ENCODE measurements around the gene SEMA6C.

The SEMA6C gene

GRCh38 chr1:151176514-151177045 lies 30.1 kb upstream of the SEMA6C start:
- 95% methylated on average over 17 of the region's 17 CpGs for WGBS
- Histone ChIP-seq H3K27ac (ENCODE audit: low read depth, low read length) (no peak overlapping the region), H3K36me3 (ENCODE audit: insufficient read depth, low read length) (peaks cover 73% of the 10 kb centered on the region)

DNA sequence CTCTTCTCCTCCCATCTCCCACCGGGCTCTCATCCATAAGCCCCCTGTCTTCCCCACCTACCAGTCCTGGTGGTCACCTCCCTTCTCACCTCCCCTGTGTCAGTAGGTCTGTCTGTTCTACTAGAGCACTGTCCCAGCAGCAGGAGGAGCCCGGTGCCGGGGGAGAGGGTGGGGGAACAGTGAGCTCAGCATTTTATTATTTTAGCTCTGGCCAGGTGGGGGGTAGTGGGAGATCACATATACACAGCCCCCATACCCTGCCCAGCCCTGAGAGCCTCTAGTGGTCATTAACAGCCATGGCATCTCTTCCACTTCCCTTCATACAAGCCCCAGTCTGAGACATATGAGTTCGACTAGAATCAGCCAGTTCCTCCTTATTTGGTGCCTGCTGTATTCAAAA lies 29.4 kb upstream of the SEMA6C start, which contains the start of gene TMOD4:
Gene TMOD4 (minus strand): TSS at position 119 of the 400 bp plus-strand sequence. CDS start 1,106 bp downstream, outside the sequence.
- 93% methylated on average over 2 of the region's 4 CpGs for WGBS
- H3K27me3 ChIP-seq (ENCODE audit: insufficient read depth, low read length), result no peaks in the 10 kb centered on the region
- H3K4me3 ChIP-seq (ENCODE audit: low read length), result no peak within 1 kb of the TSS
- no peaks in the 10 kb centered on the region for H3K9me3 ChIP-seq (ENCODE audit: insufficient read depth, low read depth, low read length)
- H3K27ac ChIP-seq (ENCODE audit: low read depth, low read length), result no peak within 1 kb of the TSS
- no peak within 1 kb of the TSS for H3K9ac ChIP-seq (ENCODE audit: low read depth, low read length)
- peaks cover 66% of the 10 kb centered on the region for H3K36me3 ChIP-seq (ENCODE audit: insufficient read depth, low read length)
- H3K4me1 ChIP-seq (ENCODE audit: insufficient read depth, low read length), result no peaks in the 10 kb centered on the region

More at GRCh38 chr1:151176514-151177045, 30.1 kb upstream of the SEMA6C start:
- H3K9ac ChIP-seq (ENCODE audit: low read depth, low read length), result no peak overlapping the region
- no peaks in the 10 kb centered on the region for H3K9me3 ChIP-seq (ENCODE audit: insufficient read depth, low read depth, low read length)
- H3K27me3 ChIP-seq (ENCODE audit: insufficient read depth, low read length), result no peaks in the 10 kb centered on the region
- no peaks in the 10 kb centered on the region for H3K4me1 ChIP-seq (ENCODE audit: insufficient read depth, low read length)
- no peak overlapping the region for H3K4me3 ChIP-seq (ENCODE audit: low read length)

DNA sequence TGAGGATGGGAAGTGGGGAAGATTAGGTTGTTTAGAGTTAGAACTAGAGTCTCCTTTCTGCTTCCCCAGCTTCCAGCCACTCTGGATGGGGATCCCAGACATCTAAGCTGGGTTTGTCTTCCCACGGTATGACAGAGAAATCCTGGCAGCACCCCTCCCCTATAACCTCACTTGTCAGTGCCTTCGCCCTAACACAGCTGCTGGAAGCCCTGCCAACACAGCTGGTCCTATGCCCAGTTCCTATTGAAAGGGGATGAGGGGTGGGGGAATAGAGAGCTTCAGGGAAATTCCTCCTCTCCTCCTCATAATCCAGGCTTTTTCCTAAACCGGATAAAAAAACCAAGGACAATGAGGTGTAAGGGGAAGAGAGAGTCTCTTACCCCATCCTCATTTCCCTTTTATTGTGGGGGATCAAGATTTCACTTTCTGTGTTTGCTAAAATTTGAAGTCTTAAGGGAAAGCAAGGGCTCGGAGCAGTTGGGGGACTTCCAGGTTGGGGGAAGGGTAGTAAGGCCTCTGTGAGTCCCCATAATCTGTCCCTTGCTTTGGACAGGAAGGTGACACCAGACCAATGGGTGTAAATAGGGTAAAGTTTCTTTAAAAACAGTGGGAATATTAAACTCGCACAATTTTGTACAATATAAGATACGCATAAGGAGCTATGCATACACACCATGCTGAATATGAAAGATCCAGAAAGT lies 28.8 kb upstream of the SEMA6C start:
- Histone ChIP-seq H3K4me3 (ENCODE audit: low read length) (no peak overlapping the region), H3K9me3 (ENCODE audit: insufficient read depth, low read depth, low read length) (no peaks in the 10 kb centered on the region), H3K27ac (ENCODE audit: low read depth, low read length) (no peak overlapping the region), H3K9ac (ENCODE audit: low read depth, low read length) (no peak overlapping the region), H3K4me1 (ENCODE audit: insufficient read depth, low read length) (no peaks in the 10 kb centered on the region), H3K27me3 (ENCODE audit: insufficient read depth, low read length) (no peaks in the 10 kb centered on the region), H3K36me3 (ENCODE audit: insufficient read depth, low read length) (peaks cover 59% of the 10 kb centered on the region)
- 99% methylated on average over 4 of the region's 6 CpGs for WGBS

GRCh38 chr1:151171190-151171589 lies 24.8 kb upstream of the SEMA6C start:
- no peaks in the 10 kb centered on the region for H3K27me3 ChIP-seq (ENCODE audit: insufficient read depth, low read length)
- no peak overlapping the region for H3K27ac ChIP-seq (ENCODE audit: low read depth, low read length)
- no peaks in the 10 kb centered on the region; the same call in 1 of the 2 replicates for H3K4me1 ChIP-seq (ENCODE audit: insufficient read depth, low read length)
- H3K36me3 ChIP-seq (ENCODE audit: insufficient read depth, low read length), result peaks cover 46% of the 10 kb centered on the region
- WGBS, result 79% methylated on average over 5 of the region's 5 CpGs
- H3K4me3 ChIP-seq (ENCODE audit: low read length), result no peak overlapping the region
- H3K9ac ChIP-seq (ENCODE audit: low read depth, low read length), result no peak overlapping the region
- H3K9me3 ChIP-seq (ENCODE audit: insufficient read depth, low read depth, low read length), result no peaks in the 10 kb centered on the region

GRCh38 chr1:151167116-151167515 lies 20.7 kb upstream of the SEMA6C start:
- H3K4me3 ChIP-seq (ENCODE audit: low read length), result peak overlapping the region; percentile 87
- H3K9ac ChIP-seq (ENCODE audit: low read depth, low read length), result peak overlapping the region; percentile 85
- no peaks in the 10 kb centered on the region for H3K27me3 ChIP-seq (ENCODE audit: insufficient read depth, low read length)
- H3K9me3 ChIP-seq (ENCODE audit: insufficient read depth, low read depth, low read length), result no peaks in the 10 kb centered on the region
- H3K36me3 ChIP-seq (ENCODE audit: insufficient read depth, low read length), result peaks cover 26% of the 10 kb centered on the region
- peaks cover 3% of the 10 kb centered on the region; the same call in 1 of the 2 replicates for H3K4me1 ChIP-seq (ENCODE audit: insufficient read depth, low read length)
- no peak overlapping the region for H3K27ac ChIP-seq (ENCODE audit: low read depth, low read length)
- 96% methylated on average over 6 of the region's 6 CpGs for WGBS

- Histone ChIP-seq H3K27me3 (ENCODE audit: insufficient read depth, low read length) (no peaks in the 10 kb centered on the region), H3K9ac (ENCODE audit: low read depth, low read length) (peak overlapping the region; percentile 85), H3K9me3 (ENCODE audit: insufficient read depth, low read depth, low read length) (no peaks in the 10 kb centered on the region), H3K4me1 (ENCODE audit: insufficient read depth, low read length) (peaks cover 3% of the 10 kb centered on the region; the same call in 1 of the 2 replicates), H3K4me3 (ENCODE audit: low read length) (peak overlapping the region; percentile 87), H3K36me3 (ENCODE audit: insufficient read depth, low read length) (peaks cover 31% of the 10 kb centered on the region), H3K27ac (ENCODE audit: low read depth, low read length) (peak overlapping the region; percentile 62; the same call in 1 of the 2 replicates)
- WGBS, result 7% methylated on average over 15 of the region's 15 CpGs
Measured at GRCh38 chr1:151166505-151166956, 20.1 kb upstream of the SEMA6C start.

DNA sequence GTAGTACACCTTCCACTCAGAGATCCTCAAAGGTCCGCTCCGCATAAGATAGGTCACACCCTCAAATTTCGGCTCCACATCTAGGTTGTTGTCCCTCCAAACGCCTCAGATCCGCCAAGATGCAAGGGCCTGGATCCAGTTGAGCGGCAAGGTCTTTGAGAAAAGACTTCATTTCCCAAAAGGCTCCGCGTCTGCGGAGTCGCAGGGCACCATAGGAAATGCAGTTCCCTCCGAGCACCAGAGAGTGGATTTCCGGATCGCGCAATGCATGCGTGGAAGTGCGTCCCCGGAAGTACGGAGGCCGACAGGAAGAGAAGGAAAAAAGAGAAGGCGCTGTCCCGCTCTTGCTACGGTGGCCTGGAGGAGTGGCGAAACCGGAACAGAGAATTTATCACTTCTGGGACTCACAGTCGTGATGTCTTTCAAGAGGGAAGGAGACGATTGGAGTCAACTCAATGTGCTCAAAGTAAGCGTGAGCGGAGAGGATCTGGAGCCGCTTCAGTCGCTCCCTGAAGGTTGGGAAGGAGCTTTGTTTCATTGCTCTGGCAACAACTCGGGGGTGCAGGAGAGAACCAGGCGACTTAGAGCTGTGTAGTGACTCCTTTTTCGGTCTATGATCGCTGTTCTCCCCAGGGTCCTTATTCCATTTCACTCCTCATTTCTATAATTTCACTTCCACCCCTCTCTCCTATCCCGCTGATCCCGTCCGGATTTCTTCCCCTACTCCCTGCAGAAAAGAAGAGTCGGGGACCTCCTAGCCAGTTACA lies 19.5 kb upstream of the SEMA6C start, which contains the start of the genes LYSMD1 and SCNM1:
Gene LYSMD1 (minus strand): TSS at position 165 of the 767 bp plus-strand sequence. CDS start 644 bp downstream, outside the sequence.
Gene SCNM1 (plus strand): TSS at position 407 of the 767 bp plus-strand sequence. CDS start 9 bp downstream, at position 416.
- peak within 1 kb of the TSS; percentile 85 for H3K9ac ChIP-seq (ENCODE audit: low read depth, low read length)
- no peaks in the 10 kb centered on the region for H3K27me3 ChIP-seq (ENCODE audit: insufficient read depth, low read length)
- no peaks in the 10 kb centered on the region for H3K9me3 ChIP-seq (ENCODE audit: insufficient read depth, low read depth, low read length)
- under 1% methylated on average over 38 of the region's 38 CpGs for WGBS
- peaks cover 34% of the 10 kb centered on the region for H3K36me3 ChIP-seq (ENCODE audit: insufficient read depth, low read length)
- H3K4me3 ChIP-seq (ENCODE audit: low read length), result peak within 1 kb of the TSS; percentile 87
- peaks cover 3% of the 10 kb centered on the region; the same call in 1 of the 2 replicates for H3K4me1 ChIP-seq (ENCODE audit: insufficient read depth, low read length)
- peak within 1 kb of the TSS; percentile 62 for H3K27ac ChIP-seq (ENCODE audit: low read depth, low read length)

DNA sequence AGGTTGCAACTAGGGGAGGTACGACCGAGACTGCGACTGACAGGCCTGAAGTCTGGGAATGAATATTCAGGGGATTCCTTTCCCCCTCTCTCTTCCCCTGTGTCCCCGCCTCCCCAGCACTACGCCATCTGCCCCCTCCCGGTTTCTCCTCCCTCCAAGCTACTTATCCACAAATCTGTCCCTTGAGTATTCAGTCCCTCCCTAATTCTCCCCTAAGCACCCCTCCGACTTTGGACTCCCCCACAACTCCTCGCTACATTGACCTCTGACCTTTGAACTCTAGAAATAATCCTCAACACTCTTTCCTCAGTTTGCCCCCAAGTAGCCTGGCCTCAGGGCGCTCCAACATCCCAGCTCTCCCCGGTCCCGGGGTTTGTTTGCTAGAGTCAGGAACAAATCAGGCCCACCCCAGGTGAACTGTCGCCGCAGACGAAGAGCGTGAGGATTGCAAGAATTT lies 18.9 kb upstream of the SEMA6C start:
- H3K9me3 ChIP-seq (ENCODE audit: insufficient read depth, low read depth, low read length), result no peaks in the 10 kb centered on the region
- H3K36me3 ChIP-seq (ENCODE audit: insufficient read depth, low read length), result peaks cover 40% of the 10 kb centered on the region
- peak overlapping the region; percentile 87 for H3K4me3 ChIP-seq (ENCODE audit: low read length)
- H3K4me1 ChIP-seq (ENCODE audit: insufficient read depth, low read length), result peaks cover 3% of the 10 kb centered on the region; the same call in 1 of the 2 replicates
- peak overlapping the region; percentile 40; the same call in 1 of the 2 replicates for H3K9ac ChIP-seq (ENCODE audit: low read depth, low read length)
- WGBS, result 1% methylated on average over 15 of the region's 15 CpGs
- H3K27me3 ChIP-seq (ENCODE audit: insufficient read depth, low read length), result no peaks in the 10 kb centered on the region
- peak overlapping the region; percentile 55 for H3K27ac ChIP-seq (ENCODE audit: low read depth, low read length)

- H3K27ac ChIP-seq (ENCODE audit: low read depth, low read length), result peak overlapping the region; percentile 55; the same call in 1 of the 2 replicates
- 0 out of 2 replicates have a peak overlapping the region, but pooled peaks have one; percentile 8 for H3K9ac ChIP-seq (ENCODE audit: low read depth, low read length)
- H3K27me3 ChIP-seq (ENCODE audit: insufficient read depth, low read length), result no peaks in the 10 kb centered on the region
- no peaks in the 10 kb centered on the region for H3K9me3 ChIP-seq (ENCODE audit: insufficient read depth, low read depth, low read length)
- 34% methylated on average over 11 of the region's 11 CpGs for WGBS
- peak overlapping the region; percentile 87 for H3K4me3 ChIP-seq (ENCODE audit: low read length)
- H3K36me3 ChIP-seq (ENCODE audit: insufficient read depth, low read length), result peaks cover 41% of the 10 kb centered on the region
- peaks cover 3% of the 10 kb centered on the region; the same call in 1 of the 2 replicates for H3K4me1 ChIP-seq (ENCODE audit: insufficient read depth, low read length)
Measured at GRCh38 chr1:151164732-151165280, 18.4 kb upstream of the SEMA6C start.

- Histone ChIP-seq H3K9ac (ENCODE audit: low read depth, low read length) (no peak overlapping the region), H3K27me3 (ENCODE audit: insufficient read depth, low read length) (no peaks in the 10 kb centered on the region), H3K4me3 (ENCODE audit: low read length) (no peak overlapping the region), H3K27ac (ENCODE audit: low read depth, low read length) (no peak overlapping the region), H3K4me1 (ENCODE audit: insufficient read depth, low read length) (peaks cover 3% of the 10 kb centered on the region; the same call in 1 of the 2 replicates), H3K9me3 (ENCODE audit: insufficient read depth, low read depth, low read length) (no peaks in the 10 kb centered on the region), H3K36me3 (ENCODE audit: insufficient read depth, low read length) (peaks cover 28% of the 10 kb centered on the region)
Measured at GRCh38 chr1:151159373-151159772, 12.9 kb upstream of the SEMA6C start.

All from HUES64 (cell line).